NCI-H2227 (cell line): Measurements from ENCODE around the gene SPTBN1.

Experiments used
- DNase-seq: peaks from one replicate; lab custom pipeline; 2025; ENCODE audit not compliant: unreplicated experiment; lab: John Stamatoyannopoulos, UW

SPTBN1 gene

GRCh38 chr2:54434229-54434628 is 21.9 kb upstream of the SPTBN1 start:
- no peak for DNase-seq

- no peak for DNase-seq
Measured at GRCh38 chr2:54434711-54435110, 21.4 kb upstream of the SPTBN1 start.

GRCh38 chr2:54435325-54436226 is 20.6 kb upstream of the SPTBN1 start:
- DNase-seq: no peak

- DNase-seq: no peak
Measured at GRCh38 chr2:54437588-54437987, 18.5 kb upstream of the SPTBN1 start.

- DNase-seq: no peak
Measured at GRCh38 chr2:54438271-54438670, 17.9 kb upstream of the SPTBN1 start.

- DNase-seq: no peak
Measured at GRCh38 chr2:54439582-54439981, 16.5 kb upstream of the SPTBN1 start.

- DNase-seq: no peak
Measured at GRCh38 chr2:54440050-54440449, 16.1 kb upstream of the SPTBN1 start.

- DNase-seq: no peak
Measured at GRCh38 chr2:54444503-54444902, 11.6 kb upstream of the SPTBN1 start.

GRCh38 chr2:54446122-54446521 is 10.0 kb upstream of the SPTBN1 start:
- DNase-seq: no peak

GRCh38 chr2:54446625-54447024 is 9.5 kb upstream of the SPTBN1 start:
- DNase-seq: no peak

GRCh38 chr2:54454548-54455130 is 1.5 kb upstream of the SPTBN1 start:
- DNase-seq: no peak

- DNase-seq: peak; percentile 84
Measured at GRCh38 chr2:54455131-54455562, 980 bp upstream of the SPTBN1 start.

GRCh38 chr2:54456362-54456611 is 160 bp downstream of the SPTBN1 start:
- no peak for DNase-seq

GRCh38 chr2:54456612-54457322 is 640 bp downstream of the SPTBN1 start:
- DNase-seq: peak; percentile 81

- DNase-seq: peak; percentile 70
Measured at GRCh38 chr2:54457323-54458023, 1.3 kb downstream of the SPTBN1 start.

- DNase-seq: no peak
Measured at GRCh38 chr2:54459037-54459441, 2.9 kb downstream of the SPTBN1 start.

- no peak for DNase-seq
Measured at GRCh38 chr2:54461261-54461660, 5.1 kb downstream of the SPTBN1 start.

GRCh38 chr2:54464341-54464740 is 8.2 kb downstream of the SPTBN1 start:
- DNase-seq: no peak

GRCh38 chr2:54465143-54465542 is 9.0 kb downstream of the SPTBN1 start:
- DNase-seq: no peak

- DNase-seq: no peak
Measured at GRCh38 chr2:54466870-54467269, 10.7 kb downstream of the SPTBN1 start.

GRCh38 chr2:54468673-54469072 is 12.5 kb downstream of the SPTBN1 start:
- DNase-seq: no peak
